HepG2 (cell line): ENCODE results near the gene TEDC1. TPM values are rescaled to one million over a fixed set of nuclear protein-coding genes. Genes with fewer than 3 reads are reported as not detected.

Experiments
- CEBPG ChIP-seq: IDR thresholded peaks from 2 replicates; pipeline ENCODE4 v1.6.1; 2016
- CENPT ChIP-seq: sonication (generic); formaldehyde crosslinking; IDR thresholded peaks from 2 replicates; pipeline ENCODE4 v1.8.0; 2022; ENCODE audit warnings: low read depth, mild to moderate bottlenecking, moderate library complexity, missing genetic modification reagents
- CREB1 ChIP-seq, 2 experiments: fragments of 450-650 bp in 1 of 2; IDR thresholded peaks; 2 replicates each; pipeline ENCODE4 v1.6.1; 2016 to 2017; ENCODE audit warnings: control low read depth in 1 of 2, mild to moderate bottlenecking in 1 of 2, missing compliant biosample characterization in 1 of 2, missing genetic modification characterization in 1 of 2
- KIAA2018 ChIP-seq: sonication (generic); formaldehyde crosslinking; IDR thresholded peaks from 2 replicates; pipeline ENCODE4 v1.5.0; 2020; ENCODE audit warnings: mild to moderate bottlenecking, missing genetic modification reagents, borderline replicate concordance
- MAFK ChIP-seq, 2 experiments: IDR thresholded peaks in 1 of 2; conservative IDR thresholded peaks in 1 of 2; 2 replicates each; pipeline ENCODE4 v1.6.1; 2011; ENCODE audit warnings: improper control_type of control experiment in 2 of 2, low read length in 2 of 2
- MLXIP ChIP-seq: sonication (generic); formaldehyde crosslinking; IDR thresholded peaks from 2 replicates; pipeline ENCODE4 v1.9.0; 2021; ENCODE audit warnings: missing genetic modification reagents, borderline replicate concordance
- POLR2A ChIP-seq, 2 experiments: IDR thresholded peaks; 2 replicates each; pipeline ENCODE4 v1.6.1; 2011; ENCODE audit warnings: low read depth in 2 of 2, low read length in 2 of 2, mild to moderate bottlenecking in 1 of 2, moderate library complexity in 1 of 2; ENCODE audit not compliant: insufficient read depth in 1 of 2
- POLR2AphosphoS5 ChIP-seq: IDR thresholded peaks from 2 replicates; pipeline ENCODE4 v1.6.1; 2012; ENCODE audit warnings: low read depth, low read length
- RAD21 ChIP-seq: fragments of 450-650 bp; formaldehyde crosslinking; IDR thresholded peaks from 2 replicates; pipeline ENCODE4 v1.5.0; 2020; ENCODE audit warnings: mild to moderate bottlenecking
- SKIL ChIP-seq: sonication (generic); formaldehyde crosslinking; IDR thresholded peaks from 2 replicates; pipeline ENCODE4 v1.8.0; 2022; ENCODE audit warnings: missing genetic modification reagents, mild to moderate bottlenecking, moderate library complexity, borderline replicate concordance
- STAG1 ChIP-seq: sonication (generic); formaldehyde crosslinking; IDR thresholded peaks from 2 replicates; pipeline ENCODE4 v1.4.0; 2020; ENCODE audit warnings: missing genetic modification reagents
- XRCC5 ChIP-seq: fragments of 200-400 bp; formaldehyde crosslinking; optimal IDR thresholded peaks from 2 replicates; pipeline ENCODE3; 2017; ENCODE audit warnings: mild to moderate bottlenecking, low read length
- ZEB1 ChIP-seq: IDR thresholded peaks from 2 replicates; pipeline ENCODE4 v1.6.1; 2012; ENCODE audit warnings: mild to moderate bottlenecking, low read depth, inconsistent platforms; ENCODE audit not compliant: insufficient replicate concordance
- ZNF205 ChIP-seq: IDR thresholded peaks from 2 replicates; pipeline ENCODE4 v1.6.1; 2018; ENCODE audit warnings: missing biosample characterization, missing genetic modification reagents
- ZZZ3 ChIP-seq: sonication (generic); formaldehyde crosslinking; IDR thresholded peaks from 2 replicates; pipeline ENCODE4 v1.4.0; 2020; ENCODE audit warnings: missing genetic modification reagents, mild to moderate bottlenecking, borderline replicate concordance
- polyA plus RNA-seq, 8 experiments: library from polyadenylated mRNA; depleted of rRNA in 3 of 8; stranded (reverse) in 7 of 8; unstranded in 1 of 8; fragments of >200 nt; fragmentation: Illumina TruSeq in 4 of 8; extraction: Trizol in 4 of 8; gene quantifications; 2 replicates each; pipeline versions ENCODE4 v1.2.1 to v1.2.3, GENCODE V29; 2011 to 2016; ENCODE audit warnings: low read depth in 4 of 8, missing spikeins in 1 of 8, mixed read lengths in 1 of 8; ENCODE audit not compliant: insufficient read depth in 1 of 8
- total RNA-seq, 5 experiments: library from RNA; depleted of rRNA; stranded (reverse); fragments of >200 nt; fragmentation: Illumina TruSeq; extraction: Trizol; gene quantifications; 2 replicates each; pipeline ENCODE4 v1.2.3, GENCODE V29; 2016; ENCODE audit warnings: low read depth in 1 of 5

Gene TEDC1
- total and polyA plus RNA-seq, 2 of the 13 experiments (the other 11 are each of a cell fraction or from before 2014, with no cell fraction given): 5.7 to 27.4 TPM

GRCh38 chr14:105537580-105538474 lies 46.8 kb downstream of the TEDC1 start (continued):
- TF ChIP-seq RAD21 (CRISPR knock-in tag) (0 out of 2 replicates have a peak, but pooled peaks have one; percentile 21), MAFK (conservative IDR thresholded peaks at IDR 0.05 in 1 of 2, IDR thresholded peaks at IDR 0.05 in 1 of 2; ENCODE audit: low read length in 2 of 2) (no peak), POLR2AphosphoS5 (no peak), CREB1 (IDR thresholded peaks at IDR 0.05) (peak; percentile 71), CREB1 (CRISPR knock-in tag; IDR thresholded peaks at IDR 0.05) (no peak), STAG1 (CRISPR knock-in tag) (peak; percentile 59), MLXIP (CRISPR knock-in tag) (no peak), XRCC5 (peak; percentile 95), CENPT (CRISPR knock-in tag) (no peak), ZZZ3 (CRISPR knock-in tag) (0 out of 2 replicates have a peak, but pooled peaks have one; percentile 33), ZNF205 (no peak), SKIL (CRISPR knock-in tag) (no peak), POLR2A (IDR thresholded peaks at IDR 0.05; ENCODE audit: insufficient read depth in 1 of 2, low read depth in 2 of 2, low read length in 2 of 2) (no peak), CEBPG (CRISPR knock-in tag) (no peak), KIAA2018 (CRISPR knock-in tag) (no peak), ZEB1 (no peak)
